K562 (cell line): ENCODE data around the gene JUND. TPM values are rescaled to one million over a fixed set of nuclear protein-coding genes. Genes with fewer than 3 reads are reported as not detected.

Experiments used
- CBX2 ChIP-seq: fragments of 200-600 bp; sonication (generic); IDR thresholded peaks from one replicate; pipeline ENCODE4 v1.6.1; 2012; ENCODE audit warnings: mild to moderate bottlenecking, low read length, inconsistent platforms; ENCODE audit not compliant: insufficient read depth, poor library complexity, severe bottlenecking
- CREB5 ChIP-seq: fragments of 250-450 bp; sonication (Bioruptor Pico); IDR thresholded peaks from 2 replicates; pipeline ENCODE4 v1.5.0; 2020; ENCODE audit warnings: mild to moderate bottlenecking
- E2F6 ChIP-seq, 2 experiments: IDR thresholded peaks; 2 replicates each; pipeline ENCODE4 v1.6.1; 2011; ENCODE audit warnings: borderline replicate concordance in 1 of 2, control low read depth in 1 of 2, low read depth in 1 of 2, low read length in 1 of 2, mild to moderate bottlenecking in 1 of 2, mixed read lengths in 1 of 2, moderate library complexity in 1 of 2; ENCODE audit not compliant: insufficient read depth in 1 of 2, insufficient read length in 1 of 2, poor library complexity in 1 of 2, severe bottlenecking in 1 of 2; ENCODE audit errors: extremely low read depth in 1 of 2
- HLTF ChIP-seq: fragments of 450-650 bp; IDR thresholded peaks from 2 replicates; pipeline ENCODE4 v1.6.1; 2016
- HNRNPK ChIP-seq: fragments of 200-400 bp; formaldehyde crosslinking; IDR thresholded peaks from one replicate; pipeline ENCODE4 v1.6.1; 2018; ENCODE audit warnings: mild to moderate bottlenecking, low read depth, low read length; ENCODE audit not compliant: poor library complexity, severe bottlenecking
- PCBP1 ChIP-seq: fragments of 200-400 bp; formaldehyde crosslinking; IDR thresholded peaks from 2 replicates; pipeline ENCODE4 v1.6.1; 2018; ENCODE audit warnings: mild to moderate bottlenecking, low read depth, low read length; ENCODE audit not compliant: poor library complexity, severe bottlenecking
- PYGO2 ChIP-seq: fragments of 450-650 bp; IDR thresholded peaks from 2 replicates; pipeline ENCODE4 v1.6.1; 2016; ENCODE audit warnings: mild to moderate bottlenecking, missing genetic modification characterization, moderate library complexity, missing compliant biosample characterization
- TFAP4 ChIP-seq: sonication (generic); formaldehyde crosslinking; IDR thresholded peaks from 2 replicates; pipeline ENCODE4 v1.8.0; 2022; ENCODE audit warnings: missing genetic modification reagents, mild to moderate bottlenecking, moderate library complexity, borderline replicate concordance
- ZBTB1 ChIP-seq: sonication (generic); formaldehyde crosslinking; IDR thresholded peaks from 2 replicates; pipeline ENCODE4 v1.8.1; 2023; ENCODE audit warnings: missing genetic modification reagents, low read depth, mild to moderate bottlenecking, borderline replicate concordance
- ZBTB5 ChIP-seq: fragments of 450-650 bp; IDR thresholded peaks from 2 replicates; pipeline ENCODE4 v1.6.1; 2017; ENCODE audit warnings: antibody characterized with exemption
- ZNF133 ChIP-seq: fragments of 250-450 bp; sonication (Bioruptor Pico); IDR thresholded peaks from 2 replicates; pipeline ENCODE4 v1.4.0; 2020; ENCODE audit warnings: mild to moderate bottlenecking
- ZNF277 ChIP-seq: fragments of 250-450 bp; sonication (Bioruptor Pico); IDR thresholded peaks from 2 replicates; pipeline ENCODE4 v1.8.0; 2022; ENCODE audit warnings: inconsistent platforms, mild to moderate bottlenecking, moderate library complexity, borderline replicate concordance
- ZNF511 ChIP-seq: sonication (generic); formaldehyde crosslinking; IDR thresholded peaks from 2 replicates; pipeline ENCODE4 v1.8.0; 2022; ENCODE audit warnings: mild to moderate bottlenecking, missing genetic modification reagents
- ZNF77 ChIP-seq: fragments of 250-450 bp; sonication (Bioruptor Pico); IDR thresholded peaks from 2 replicates; pipeline ENCODE4 v1.5.0; 2020
- polyA plus RNA-seq, 8 experiments: library from polyadenylated mRNA; depleted of rRNA in 4 of 8; stranded (reverse) in 5 of 8; unstranded in 3 of 8; fragments of >200 nt; fragmentation: Nextera tagmentation in 2 of 8; fragmentation: Illumina TruSeq in 1 of 8; extraction: Ambion mirVana in 2 of 8; extraction: Trizol in 1 of 8; gene quantifications; 2 replicates each; pipeline versions ENCODE4 v1.2.1 to v1.2.3, GENCODE V29; 2011 to 2014; ENCODE audit warnings: inconsistent platforms in 1 of 8, missing spikeins in 1 of 8
- total RNA-seq, 7 experiments: library from RNA; depleted of rRNA in 6 of 7; stranded (reverse); fragments of >200 nt in 6 of 7; fragmentation: Illumina TruSeq in 2 of 7; extraction: Trizol in 2 of 7; gene quantifications; 2 replicates each; pipeline versions ENCODE4 v1.2.1 to v1.2.3, GENCODE V29; 2011 to 2021; ENCODE audit warnings: low replicate concordance in 1 of 7
- TF ChIP-seq, protein P1 (sequence below): sonication (generic); formaldehyde crosslinking; IDR thresholded peaks from 2 replicates; pipeline ENCODE4 v1.8.0; 2022; ENCODE audit warnings: mild to moderate bottlenecking, low read depth, missing genetic modification reagents

The JUND gene
- total and polyA plus RNA-seq, 9 of the 15 experiments (the other 6 are each of a cell fraction or from before 2014, with no cell fraction given): 6.4 to 286 (median 42.3) TPM

GRCh38 chr19:18317961-18318800 lies 36.8 kb upstream of the JUND start (continued):
- TF ChIP-seq ZBTB5: no peak
- no peak for TF ChIP-seq CREB5
- TF ChIP-seq ZNF77 (CRISPR knock-in tag): no peak
- peak; percentile 81 for TF ChIP-seq TFAP4
- TF ChIP-seq ZNF133 (CRISPR knock-in tag): no peak
- TF ChIP-seq PYGO2: no peak
- TF ChIP-seq E2F6 (IDR thresholded peaks at IDR 0.05; ENCODE audit: borderline replicate concordance in 1 of 2, extremely low read depth in 1 of 2, insufficient read depth in 1 of 2, insufficient read length in 1 of 2, low read depth in 1 of 2, low read length in 1 of 2, poor library complexity in 1 of 2, severe bottlenecking in 1 of 2): peak in 1 of 2 experiments; percentile 50
- TF ChIP-seq ZNF277 (CRISPR knock-in tag): no peak
- TF ChIP-seq, protein P1, sequence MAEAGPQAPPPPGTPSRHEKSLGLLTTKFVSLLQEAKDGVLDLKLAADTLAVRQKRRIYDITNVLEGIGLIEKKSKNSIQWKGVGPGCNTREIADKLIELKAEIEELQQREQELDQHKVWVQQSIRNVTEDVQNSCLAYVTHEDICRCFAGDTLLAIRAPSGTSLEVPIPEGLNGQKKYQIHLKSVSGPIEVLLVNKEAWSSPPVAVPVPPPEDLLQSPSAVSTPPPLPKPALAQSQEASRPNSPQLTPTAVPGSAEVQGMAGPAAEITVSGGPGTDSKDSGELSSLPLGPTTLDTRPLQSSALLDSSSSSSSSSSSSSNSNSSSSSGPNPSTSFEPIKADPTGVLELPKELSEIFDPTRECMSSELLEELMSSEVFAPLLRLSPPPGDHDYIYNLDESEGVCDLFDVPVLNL (CRISPR knock-in tag): no peak
- no peak for TF ChIP-seq CBX2
- TF ChIP-seq ZNF511: no peak
- TF ChIP-seq HLTF: no peak
- TF ChIP-seq ZBTB1 (CRISPR knock-in tag): 0 out of 2 replicates have a peak, but pooled peaks have one; percentile 29
- TF ChIP-seq HNRNPK: no peak
- TF ChIP-seq PCBP1: no peak
